ENCODE results near the gene MTF2.
"Not testable (repeated sequence)": the region's sequence is repeated elsewhere in the genome, so short reads cannot be mapped to it uniquely, and the experiment has no call there.

Gene MTF2

DNA sequence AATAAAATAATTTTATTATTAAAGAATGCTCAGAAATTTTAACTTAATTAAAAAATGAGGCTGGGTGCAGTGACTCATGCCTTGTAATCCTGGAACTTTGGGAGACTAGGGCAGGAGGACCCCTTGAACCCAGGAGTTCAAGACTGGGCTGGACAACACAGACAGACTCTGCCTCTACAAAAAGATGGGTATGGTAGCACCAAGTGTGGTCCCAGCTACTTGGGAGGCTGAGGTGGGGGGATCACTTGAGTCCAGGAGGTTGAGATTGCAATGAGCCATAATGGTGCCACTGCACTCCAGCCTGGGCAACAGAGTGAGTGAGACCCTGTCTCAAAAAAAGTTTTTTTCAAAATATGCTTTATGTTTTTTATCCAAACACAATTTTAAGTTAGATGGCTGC, 75.8 kb downstream of the MTF2 start:
- Histone ChIP-seq H3K4me3 (ENCODE audit: low read length in 2 of 2) (no peak overlapping the region), H3K27ac (ENCODE audit: low read depth in 2 of 2, low read length in 2 of 2) (no peak overlapping the region), H3K9ac (ENCODE audit: low read depth in 1 of 2, low read length in 2 of 2) (no peak overlapping the region), H3K36me3 (ENCODE audit: control insufficient read depth in 2 of 2, insufficient read depth in 2 of 2, low read length in 2 of 2) (peaks cover 15 to 40% of the 10 kb centered on the region in 2 donors), H3K27me3 (ENCODE audit: control insufficient read depth in 2 of 2, insufficient read depth in 2 of 2, low read length in 2 of 2) (no peaks in the 10 kb centered on the region), H3K4me1 (ENCODE audit: control insufficient read depth in 2 of 2, insufficient read depth in 2 of 2, low read length in 2 of 2) (peaks cover 0 to 3% of the 10 kb centered on the region in 2 donors), H3K9me3 (ENCODE audit: control insufficient read depth in 2 of 2, low read length in 2 of 2) (no peaks in the 10 kb centered on the region)

DNA sequence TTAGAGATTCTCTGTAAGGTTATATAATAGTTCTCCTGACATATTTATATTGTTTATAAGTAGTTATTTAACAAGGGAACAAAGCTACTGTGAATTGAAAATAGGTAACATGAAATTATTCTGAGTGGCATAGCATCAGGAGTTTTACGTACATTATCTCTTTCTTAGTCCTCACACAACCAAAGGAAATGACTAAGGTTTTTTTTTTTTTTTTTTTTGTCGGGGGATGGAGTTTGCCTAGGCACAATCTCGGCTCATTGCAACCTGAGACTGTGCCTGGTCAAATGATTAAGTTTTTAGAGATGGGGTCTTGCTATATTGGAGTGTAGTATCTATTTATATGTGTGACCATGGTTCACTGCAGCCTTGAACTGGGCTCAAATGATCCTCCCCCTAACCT, 76.3 kb downstream of the MTF2 start:
- peaks cover 15 to 40% of the 10 kb centered on the region in 2 donors for H3K36me3 ChIP-seq (ENCODE audit: control insufficient read depth in 2 of 2, insufficient read depth in 2 of 2, low read length in 2 of 2)
- no peak overlapping the region for H3K4me3 ChIP-seq (ENCODE audit: low read length in 2 of 2)
- H3K9me3 ChIP-seq (ENCODE audit: control insufficient read depth in 2 of 2, low read length in 2 of 2) = no peaks in the 10 kb centered on the region
- no peak overlapping the region for H3K27ac ChIP-seq (ENCODE audit: low read depth in 2 of 2, low read length in 2 of 2)
- no peaks in the 10 kb centered on the region for H3K27me3 ChIP-seq (ENCODE audit: control insufficient read depth in 2 of 2, insufficient read depth in 2 of 2, low read length in 2 of 2)
- H3K9ac ChIP-seq (ENCODE audit: low read depth in 1 of 2, low read length in 2 of 2) = no peak overlapping the region
- peaks cover 0 to 3% of the 10 kb centered on the region in 2 donors for H3K4me1 ChIP-seq (ENCODE audit: control insufficient read depth in 2 of 2, insufficient read depth in 2 of 2, low read length in 2 of 2)

DNA sequence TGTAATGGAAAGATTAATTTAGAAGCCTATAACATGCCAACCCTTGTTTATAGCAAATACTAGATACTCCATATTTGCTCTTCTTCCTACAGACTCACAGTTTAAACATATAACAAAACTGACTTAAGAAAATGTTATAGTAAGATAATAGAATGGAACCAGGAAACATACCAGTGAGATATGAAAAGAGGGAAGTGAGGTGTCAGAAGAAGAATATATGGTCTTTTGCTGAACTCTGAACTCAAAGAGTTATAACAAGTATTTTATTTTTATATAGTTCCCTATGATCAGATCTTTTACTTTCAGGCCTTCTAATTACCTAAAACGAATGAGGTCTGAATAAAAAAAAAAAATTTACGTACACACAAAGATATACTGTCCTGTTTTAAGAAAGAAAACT, 80.3 kb downstream of the MTF2 start:
- Histone ChIP-seq H3K4me1 (ENCODE audit: control insufficient read depth in 2 of 2, insufficient read depth in 2 of 2, low read length in 2 of 2) (peaks cover 0 to 3% of the 10 kb centered on the region in 2 donors), H3K36me3 (ENCODE audit: control insufficient read depth in 2 of 2, insufficient read depth in 2 of 2, low read length in 2 of 2) (peaks cover 10 to 26% of the 10 kb centered on the region in 2 donors), H3K27me3 (ENCODE audit: control insufficient read depth in 2 of 2, insufficient read depth in 2 of 2, low read length in 2 of 2) (no peaks in the 10 kb centered on the region)

DNA sequence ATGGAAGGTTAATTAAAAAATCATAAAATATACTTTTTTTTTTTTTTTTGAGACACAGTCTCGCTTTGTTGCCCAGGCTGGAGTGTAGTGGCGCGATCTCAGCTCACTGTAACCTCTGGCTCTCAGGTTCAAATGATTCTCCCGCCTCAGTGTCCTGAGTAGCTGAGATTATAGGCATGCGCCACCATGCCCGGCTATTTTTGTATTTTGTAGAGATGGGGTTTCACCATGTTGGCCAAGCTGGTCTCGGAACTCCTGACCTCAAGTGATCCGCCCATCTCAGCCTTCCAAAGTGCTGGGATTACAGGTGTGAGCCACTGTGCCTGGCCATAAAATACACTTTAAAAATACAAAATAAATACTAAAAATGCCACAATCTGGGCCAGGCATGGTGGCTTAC, 84.2 kb downstream of the MTF2 start:
- not testable (repeated sequence) for H3K4me1 ChIP-seq (ENCODE audit: control insufficient read depth in 2 of 2, insufficient read depth in 2 of 2, low read length in 2 of 2); H3K36me3 ChIP-seq (ENCODE audit: control insufficient read depth in 2 of 2, insufficient read depth in 2 of 2, low read length in 2 of 2); H3K27ac ChIP-seq (ENCODE audit: low read depth in 2 of 2, low read length in 2 of 2); H3K9ac ChIP-seq (ENCODE audit: low read depth in 1 of 2, low read length in 2 of 2); H3K27me3 ChIP-seq (ENCODE audit: control insufficient read depth in 2 of 2, insufficient read depth in 2 of 2, low read length in 2 of 2); H3K4me3 ChIP-seq (ENCODE audit: low read length in 2 of 2); H3K9me3 ChIP-seq (ENCODE audit: control insufficient read depth in 2 of 2, low read length in 2 of 2)

More for the DNA sequence above, 80.3 kb downstream of the MTF2 start:
- Histone ChIP-seq H3K9ac (ENCODE audit: low read depth in 1 of 2, low read length in 2 of 2) (no peak overlapping the region), H3K4me3 (ENCODE audit: low read length in 2 of 2) (no peak overlapping the region), H3K9me3 (ENCODE audit: control insufficient read depth in 2 of 2, low read length in 2 of 2) (no peaks in the 10 kb centered on the region), H3K27ac (ENCODE audit: low read depth in 2 of 2, low read length in 2 of 2) (peak overlapping the region in 1 of 2 donors; percentile 48)

DNA sequence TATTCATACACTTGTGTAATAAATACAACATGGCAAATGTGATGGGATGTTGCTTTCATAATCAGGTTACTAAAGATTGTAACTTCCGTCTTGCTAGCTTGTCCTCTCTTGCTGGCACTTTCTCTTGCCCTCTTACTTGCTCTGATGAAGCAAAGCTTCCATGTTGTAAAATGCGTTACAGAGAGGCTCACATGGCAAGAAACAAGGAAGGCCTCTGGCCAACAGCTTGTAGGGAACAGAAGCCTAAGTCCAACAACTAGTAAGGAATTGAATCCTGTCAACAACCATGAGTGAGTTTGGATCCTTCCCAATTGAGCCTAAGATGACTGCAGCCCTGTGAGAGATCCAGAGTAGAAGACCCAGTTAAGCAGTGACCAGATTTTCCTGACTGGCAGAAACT, 85.7 kb downstream of the MTF2 start:
- H3K9ac ChIP-seq (ENCODE audit: low read depth in 1 of 2, low read length in 2 of 2) = no peak overlapping the region
- no peaks in the 10 kb centered on the region for H3K9me3 ChIP-seq (ENCODE audit: control insufficient read depth in 2 of 2, low read length in 2 of 2)
- no peaks in the 10 kb centered on the region for H3K27me3 ChIP-seq (ENCODE audit: control insufficient read depth in 2 of 2, insufficient read depth in 2 of 2, low read length in 2 of 2)
- no peaks in the 10 kb centered on the region for H3K4me1 ChIP-seq (ENCODE audit: control insufficient read depth in 2 of 2, insufficient read depth in 2 of 2, low read length in 2 of 2)
- no peak overlapping the region for H3K27ac ChIP-seq (ENCODE audit: low read depth in 2 of 2, low read length in 2 of 2)
- H3K4me3 ChIP-seq (ENCODE audit: low read length in 2 of 2) = no peak overlapping the region
- H3K36me3 ChIP-seq (ENCODE audit: control insufficient read depth in 2 of 2, insufficient read depth in 2 of 2, low read length in 2 of 2) = peaks cover 0 to 5% of the 10 kb centered on the region in 2 donors

DNA sequence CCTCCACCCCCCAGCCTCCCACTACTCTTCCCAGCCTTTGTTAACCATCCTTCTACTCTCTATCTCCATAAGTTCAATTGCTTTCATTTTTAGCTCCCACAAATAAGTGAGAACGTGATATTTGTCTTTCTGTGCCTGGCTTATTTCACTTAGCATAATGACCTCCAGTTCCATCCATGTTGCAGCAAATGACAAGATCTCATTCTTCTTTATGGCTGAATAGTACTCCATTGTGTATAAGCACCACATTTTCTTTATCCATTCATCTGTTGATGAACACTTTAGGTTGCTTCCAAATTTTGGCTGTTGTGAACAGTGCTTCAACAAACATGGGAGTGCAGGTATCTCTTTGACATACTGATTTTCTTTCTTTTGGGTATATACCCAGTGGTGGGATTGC, 86.8 kb downstream of the MTF2 start:
- not testable (repeated sequence) for H3K9me3 ChIP-seq (ENCODE audit: control insufficient read depth in 2 of 2, low read length in 2 of 2); H3K36me3 ChIP-seq (ENCODE audit: control insufficient read depth in 2 of 2, insufficient read depth in 2 of 2, low read length in 2 of 2); H3K4me1 ChIP-seq (ENCODE audit: control insufficient read depth in 2 of 2, insufficient read depth in 2 of 2, low read length in 2 of 2); H3K27ac ChIP-seq (ENCODE audit: low read depth in 2 of 2, low read length in 2 of 2); H3K9ac ChIP-seq (ENCODE audit: low read depth in 1 of 2, low read length in 2 of 2); H3K27me3 ChIP-seq (ENCODE audit: control insufficient read depth in 2 of 2, insufficient read depth in 2 of 2, low read length in 2 of 2); H3K4me3 ChIP-seq (ENCODE audit: low read length in 2 of 2)

DNA sequence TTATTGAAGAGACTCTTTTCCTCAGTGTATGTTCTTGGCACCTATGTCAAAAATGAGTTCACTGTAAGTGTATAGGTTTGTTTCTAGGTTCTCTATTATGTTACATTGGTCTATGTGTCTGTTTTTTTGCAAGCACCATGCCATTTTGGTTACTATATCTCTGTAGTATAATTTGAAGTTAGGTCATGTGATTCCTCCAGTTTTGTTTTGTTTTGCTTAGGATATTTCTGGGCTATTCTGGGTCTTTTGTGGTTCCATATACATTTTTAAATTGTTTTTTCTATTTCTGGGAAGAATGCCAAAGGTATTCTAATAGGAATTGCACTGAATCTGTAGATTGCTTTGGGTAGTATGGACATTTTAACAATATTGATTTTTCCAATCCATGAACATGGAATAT, 87.9 kb downstream of the MTF2 start:
- H3K9ac ChIP-seq (ENCODE audit: low read depth in 1 of 2, low read length in 2 of 2) = no peak overlapping the region
- H3K36me3 ChIP-seq (ENCODE audit: control insufficient read depth in 2 of 2, insufficient read depth in 2 of 2, low read length in 2 of 2) = peaks cover 0 to 5% of the 10 kb centered on the region in 2 donors
- no peaks in the 10 kb centered on the region for H3K9me3 ChIP-seq (ENCODE audit: control insufficient read depth in 2 of 2, low read length in 2 of 2)
- H3K4me3 ChIP-seq (ENCODE audit: low read length in 2 of 2) = no peak overlapping the region
- H3K27ac ChIP-seq (ENCODE audit: low read depth in 2 of 2, low read length in 2 of 2) = no peak overlapping the region
- H3K27me3 ChIP-seq (ENCODE audit: control insufficient read depth in 2 of 2, insufficient read depth in 2 of 2, low read length in 2 of 2) = no peaks in the 10 kb centered on the region
- H3K4me1 ChIP-seq (ENCODE audit: control insufficient read depth in 2 of 2, insufficient read depth in 2 of 2, low read length in 2 of 2) = peaks cover 0 to 4% of the 10 kb centered on the region in 2 donors

DNA sequence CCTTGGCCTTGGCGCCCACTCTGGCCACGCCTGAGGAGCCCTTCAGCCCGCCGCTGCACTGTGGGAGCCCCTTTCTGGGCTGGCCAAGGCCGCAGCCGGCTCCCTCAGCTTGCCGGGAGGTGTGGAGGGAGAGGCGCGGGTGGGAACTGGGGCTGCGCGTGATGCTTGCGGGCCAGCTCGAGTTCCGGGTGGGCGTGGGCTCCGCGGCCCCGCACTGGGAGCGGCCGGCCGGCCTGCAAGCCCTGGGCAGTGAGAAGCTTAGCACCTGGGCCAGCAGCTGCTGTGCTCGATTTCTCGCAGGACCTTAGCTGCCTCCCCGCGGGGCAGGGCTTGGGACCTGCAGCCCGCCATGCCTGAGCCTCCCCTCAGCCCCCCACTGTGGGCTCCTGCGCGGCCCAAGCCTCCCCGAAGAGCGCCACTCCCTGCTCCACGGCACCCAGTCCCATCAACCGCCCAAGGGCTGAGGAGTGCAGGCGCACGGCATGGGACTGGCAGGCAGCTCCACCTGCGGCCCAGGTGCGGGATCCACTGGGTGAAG, 91.1 kb downstream of the MTF2 start:
- not testable (repeated sequence) for H3K36me3 ChIP-seq (ENCODE audit: control insufficient read depth in 2 of 2, insufficient read depth in 2 of 2, low read length in 2 of 2); H3K9me3 ChIP-seq (ENCODE audit: control insufficient read depth in 2 of 2, low read length in 2 of 2); H3K4me1 ChIP-seq (ENCODE audit: control insufficient read depth in 2 of 2, insufficient read depth in 2 of 2, low read length in 2 of 2); H3K27ac ChIP-seq (ENCODE audit: low read depth in 2 of 2, low read length in 2 of 2); H3K4me3 ChIP-seq (ENCODE audit: low read length in 2 of 2); H3K27me3 ChIP-seq (ENCODE audit: control insufficient read depth in 2 of 2, insufficient read depth in 2 of 2, low read length in 2 of 2); H3K9ac ChIP-seq (ENCODE audit: low read depth in 1 of 2, low read length in 2 of 2)

DNA sequence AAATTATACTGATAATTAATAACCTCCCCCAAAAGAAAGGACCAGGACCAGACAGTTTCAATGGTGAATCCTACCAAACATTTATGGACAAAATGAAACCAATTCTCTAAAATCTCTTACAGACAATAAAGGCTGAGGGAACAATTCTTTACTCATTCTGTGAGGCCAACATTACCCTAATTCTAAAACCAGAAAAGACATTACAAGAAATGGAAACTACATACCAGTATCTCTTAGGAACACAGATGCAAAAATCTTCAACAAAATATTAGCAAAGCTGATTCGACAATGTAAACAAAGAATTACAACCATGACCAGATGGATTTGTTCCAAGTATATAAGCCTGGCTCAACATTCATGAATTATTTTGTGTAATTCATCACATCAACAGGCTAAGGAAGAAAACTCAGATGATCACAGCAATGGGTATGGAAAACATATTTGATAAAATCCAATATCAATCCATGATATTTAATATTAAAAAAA, 92.5 kb downstream of the MTF2 start:
- H3K4me1 ChIP-seq (ENCODE audit: control insufficient read depth in 2 of 2, insufficient read depth in 2 of 2, low read length in 2 of 2) = peaks cover 0 to 4% of the 10 kb centered on the region in 2 donors
- H3K27me3 ChIP-seq (ENCODE audit: control insufficient read depth in 2 of 2, insufficient read depth in 2 of 2, low read length in 2 of 2) = no peaks in the 10 kb centered on the region
- H3K4me3 ChIP-seq (ENCODE audit: low read length in 2 of 2) = no peak overlapping the region
- no peak overlapping the region for H3K9ac ChIP-seq (ENCODE audit: low read depth in 1 of 2, low read length in 2 of 2)
- H3K9me3 ChIP-seq (ENCODE audit: control insufficient read depth in 2 of 2, low read length in 2 of 2) = no peaks in the 10 kb centered on the region
- H3K27ac ChIP-seq (ENCODE audit: low read depth in 2 of 2, low read length in 2 of 2) = no peak overlapping the region
- H3K36me3 ChIP-seq (ENCODE audit: control insufficient read depth in 2 of 2, insufficient read depth in 2 of 2, low read length in 2 of 2) = no peaks in the 10 kb centered on the region

DNA sequence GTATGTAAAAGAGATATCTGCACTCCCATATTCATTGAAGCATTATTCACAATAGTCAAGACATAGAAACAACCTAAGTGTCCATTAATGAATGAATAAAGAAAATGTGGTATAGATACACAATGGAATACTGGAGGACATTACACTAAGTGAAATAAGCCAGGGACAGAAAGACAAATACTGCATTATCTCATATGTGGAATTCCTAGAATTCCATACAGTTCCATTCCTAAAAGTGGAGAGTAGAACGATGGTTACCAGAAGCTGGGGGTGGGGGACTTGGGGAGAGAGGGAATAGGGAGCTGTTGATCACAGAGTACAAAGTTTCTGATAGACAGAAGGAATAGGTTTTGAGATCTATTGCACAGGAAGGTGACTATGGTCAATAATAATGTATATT, 93.7 kb downstream of the MTF2 start:
- Histone ChIP-seq H3K4me3 (ENCODE audit: low read length in 2 of 2) (no peak overlapping the region), H3K4me1 (ENCODE audit: control insufficient read depth in 2 of 2, insufficient read depth in 2 of 2, low read length in 2 of 2) (peaks cover 3 to 6% of the 10 kb centered on the region in 2 donors), H3K27me3 (ENCODE audit: control insufficient read depth in 2 of 2, insufficient read depth in 2 of 2, low read length in 2 of 2) (no peaks in the 10 kb centered on the region), H3K27ac (ENCODE audit: low read depth in 2 of 2, low read length in 2 of 2) (no peak overlapping the region), H3K9ac (ENCODE audit: low read depth in 1 of 2, low read length in 2 of 2) (no peak overlapping the region), H3K36me3 (ENCODE audit: control insufficient read depth in 2 of 2, insufficient read depth in 2 of 2, low read length in 2 of 2) (no peaks in the 10 kb centered on the region), H3K9me3 (ENCODE audit: control insufficient read depth in 2 of 2, low read length in 2 of 2) (no peaks in the 10 kb centered on the region)

DNA sequence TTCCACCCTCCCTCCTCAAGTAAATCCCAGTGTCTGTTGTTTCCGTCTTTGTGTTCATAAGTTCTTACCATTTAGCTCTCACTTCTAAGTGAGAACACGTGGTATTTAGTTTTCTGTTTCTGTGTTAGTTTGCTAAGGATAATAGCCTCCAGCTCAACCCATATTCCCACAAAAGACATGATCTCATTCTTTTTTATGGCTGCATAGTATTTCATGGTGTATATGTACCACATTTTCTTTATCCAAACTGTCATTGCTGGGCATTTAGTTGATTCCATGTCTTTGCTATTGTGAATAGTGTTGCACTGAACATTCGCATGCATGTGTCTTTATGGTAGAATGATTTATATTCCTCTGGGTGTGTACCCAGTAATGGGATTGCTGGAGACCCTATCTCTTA, 95.6 kb downstream of the MTF2 start:
- not testable (repeated sequence) for H3K4me3 ChIP-seq (ENCODE audit: low read length in 2 of 2)

More for the DNA sequence above, 95.6 kb downstream of the MTF2 start:
- not testable (repeated sequence) for H3K27ac ChIP-seq (ENCODE audit: low read depth in 2 of 2, low read length in 2 of 2); H3K36me3 ChIP-seq (ENCODE audit: control insufficient read depth in 2 of 2, insufficient read depth in 2 of 2, low read length in 2 of 2); H3K9me3 ChIP-seq (ENCODE audit: control insufficient read depth in 2 of 2, low read length in 2 of 2); H3K27me3 ChIP-seq (ENCODE audit: control insufficient read depth in 2 of 2, insufficient read depth in 2 of 2, low read length in 2 of 2); H3K9ac ChIP-seq (ENCODE audit: low read depth in 1 of 2, low read length in 2 of 2)
- peaks cover 8 to 17% of the 10 kb centered on the region in 2 donors for H3K4me1 ChIP-seq (ENCODE audit: control insufficient read depth in 2 of 2, insufficient read depth in 2 of 2, low read length in 2 of 2)

Data from mucosa of rectum (tissue), 2 donors.